ENCODE results near the gene PIK3R3. TPM values are rescaled to one million over a fixed set of nuclear protein-coding genes. Genes with fewer than 3 reads are reported as not detected.
A peak's percentile ranks its signal among the peaks of the same experiment; 100 is the strongest.

The PIK3R3 gene
- total and polyA plus RNA-seq, 7 donors: 2.4 to 11.6 (median 7.0) TPM

DNA sequence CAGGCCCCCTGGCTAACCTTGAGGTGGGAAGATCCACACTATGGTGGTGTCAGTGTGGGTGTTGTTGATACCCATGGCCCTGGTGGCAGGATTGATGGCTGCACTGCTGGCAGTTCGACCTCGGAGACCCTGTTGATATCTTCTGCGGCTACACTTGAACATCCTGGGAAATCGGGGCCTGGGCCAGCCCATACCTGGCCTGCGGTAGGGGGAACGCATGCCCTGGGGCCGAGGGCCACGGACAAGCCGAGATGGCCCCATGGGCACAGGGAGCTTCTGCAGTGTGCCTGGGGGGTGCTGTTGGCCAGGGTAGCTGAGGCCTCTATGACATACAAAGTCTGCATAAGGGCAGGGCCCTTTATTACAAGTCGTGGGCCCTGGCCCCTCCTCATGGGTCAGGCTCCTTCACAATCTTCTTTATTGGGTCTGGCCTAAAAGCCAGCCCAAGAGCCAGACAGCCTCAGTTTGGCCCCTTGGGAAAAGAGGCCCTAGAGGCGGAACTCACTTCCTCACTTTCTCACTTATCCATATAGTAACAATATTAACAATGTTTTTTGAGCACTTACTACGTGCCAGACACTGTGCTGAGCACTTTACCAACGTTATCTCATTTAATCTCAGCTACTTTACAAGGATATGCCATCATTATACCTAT lies 43.9 kb upstream of the PIK3R3 start, which contains the start of gene P3R3URF:
P3R3URF (minus strand) TSS at position 278 of the 655 bp plus-strand sequence; CDS start at position 261, 17 bp downstream.
- Histone ChIP-seq H3K36me3 (no peaks in the 10 kb centered on the region), H3K9me3 (no peaks in the 10 kb centered on the region), H3K27me3 (no peaks in the 10 kb centered on the region), H3K4me3 (no peak within 1 kb of the TSS), H3K4me1 (peaks cover 0 to 25% (median 19%) of the 10 kb centered on the region in 4 donors), H3K27ac (peak within 1 kb of the TSS; percentile 27 to 71 (median 56))
- DNase-seq: no peak
- 89 to 90% methylated on average over 13 of the region's 13 CpGs for WGBS, 2 donors
- intact Hi-C loops (cut with DNase I): no loop called here
- TF ChIP-seq, protein P1, sequence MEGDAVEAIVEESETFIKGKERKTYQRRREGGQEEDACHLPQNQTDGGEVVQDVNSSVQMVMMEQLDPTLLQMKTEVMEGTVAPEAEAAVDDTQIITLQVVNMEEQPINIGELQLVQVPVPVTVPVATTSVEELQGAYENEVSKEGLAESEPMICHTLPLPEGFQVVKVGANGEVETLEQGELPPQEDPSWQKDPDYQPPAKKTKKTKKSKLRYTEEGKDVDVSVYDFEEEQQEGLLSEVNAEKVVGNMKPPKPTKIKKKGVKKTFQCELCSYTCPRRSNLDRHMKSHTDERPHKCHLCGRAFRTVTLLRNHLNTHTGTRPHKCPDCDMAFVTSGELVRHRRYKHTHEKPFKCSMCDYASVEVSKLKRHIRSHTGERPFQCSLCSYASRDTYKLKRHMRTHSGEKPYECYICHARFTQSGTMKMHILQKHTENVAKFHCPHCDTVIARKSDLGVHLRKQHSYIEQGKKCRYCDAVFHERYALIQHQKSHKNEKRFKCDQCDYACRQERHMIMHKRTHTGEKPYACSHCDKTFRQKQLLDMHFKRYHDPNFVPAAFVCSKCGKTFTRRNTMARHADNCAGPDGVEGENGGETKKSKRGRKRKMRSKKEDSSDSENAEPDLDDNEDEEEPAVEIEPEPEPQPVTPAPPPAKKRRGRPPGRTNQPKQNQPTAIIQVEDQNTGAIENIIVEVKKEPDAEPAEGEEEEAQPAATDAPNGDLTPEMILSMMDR (IDR thresholded peaks at IDR 0.05): no peak

DNA sequence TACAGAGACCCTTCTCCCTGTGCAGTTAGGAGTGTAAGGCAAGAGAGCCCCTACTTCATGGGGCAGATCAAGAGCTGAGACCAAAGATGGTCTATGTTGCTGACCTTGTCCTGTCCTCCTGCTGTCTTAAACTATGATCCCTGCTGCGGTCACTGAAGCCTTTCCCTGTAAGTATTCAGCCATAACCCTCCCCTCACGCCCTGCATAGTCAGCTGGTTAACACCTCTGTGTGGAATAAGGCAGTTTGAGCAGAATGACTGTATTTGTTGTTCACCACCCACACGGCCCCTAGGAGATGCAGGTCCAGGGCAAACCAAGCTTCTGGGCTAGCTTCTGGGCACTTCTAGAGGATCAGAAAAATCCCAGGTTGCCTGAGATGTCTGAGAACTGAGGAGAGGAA lies 42.8 kb upstream of the PIK3R3 start:
- H3K27ac ChIP-seq: peak overlapping the region; percentile 27 to 71 (median 56)
- H3K27me3 ChIP-seq: no peaks in the 10 kb centered on the region
- no peak for DNase-seq
- no peaks in the 10 kb centered on the region for H3K9me3 ChIP-seq
- 69 to 73% methylated on average over 3 of the region's 3 CpGs for WGBS, 2 donors
- TF ChIP-seq, protein P1 (IDR thresholded peaks at IDR 0.05): no peak
- TF ChIP-seq EP300 (IDR thresholded peaks at IDR 0.05): no peak
- no peak for TF ChIP-seq POLR2A (IDR thresholded peaks at IDR 0.05)
- no peak for TF ChIP-seq POLR2AphosphoS5 (IDR thresholded peaks at IDR 0.05)
- intact Hi-C loops (cut with DNase I): loop anchor here (2.0 kb wide), 1 partner anchor 38 kb away; no protein-coding TSS in a partner anchor
- peaks cover 0 to 25% (median 19%) of the 10 kb centered on the region in 4 donors for H3K4me1 ChIP-seq
- H3K36me3 ChIP-seq: no peaks in the 10 kb centered on the region
- H3K4me3 ChIP-seq: no peak overlapping the region

DNA sequence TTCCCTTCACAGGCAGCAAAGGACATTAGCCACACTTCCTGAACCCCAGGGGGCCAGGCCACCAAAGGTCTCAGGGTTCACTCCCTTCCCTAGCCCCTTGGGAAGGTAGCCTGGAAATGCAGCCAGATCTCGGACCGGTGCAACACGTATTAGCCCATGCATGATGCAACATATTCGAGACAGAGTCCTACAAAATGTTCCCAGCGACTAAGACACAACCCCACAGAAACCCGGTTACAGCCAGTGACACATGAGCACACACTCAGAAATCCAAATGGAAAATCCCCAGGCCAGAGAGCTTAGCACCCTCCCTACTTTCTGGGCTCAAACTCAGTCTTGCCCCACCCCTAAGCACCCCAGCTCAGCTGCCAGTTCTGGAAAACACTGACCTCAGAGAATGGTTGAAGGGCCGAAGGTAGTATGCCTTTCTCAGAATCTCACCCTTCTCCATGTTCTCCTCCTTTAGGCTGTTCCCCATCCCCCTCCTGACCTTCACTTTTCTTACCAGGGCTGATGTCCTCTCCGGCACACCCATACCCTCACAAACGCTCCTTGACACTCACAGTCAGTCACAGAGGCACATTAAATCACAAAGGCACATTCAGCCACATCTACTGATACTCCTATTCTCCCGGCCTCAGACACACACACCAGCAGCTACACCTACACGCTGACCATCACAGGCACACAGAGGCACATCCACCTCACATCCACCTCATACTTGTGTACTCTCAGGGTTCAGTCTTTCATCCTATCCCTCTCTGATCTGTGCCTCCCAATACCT lies 42.2 kb upstream of the PIK3R3 start, which contains the start of gene TSPAN1:
TSPAN1 (plus strand) TSS at position 640 of the 784 bp plus-strand sequence. CDS start 6,021 bp downstream, outside the sequence.
- intact Hi-C loops (cut with DNase I): loop anchor here (2.0 kb wide), 1 partner anchor 38 kb away; no protein-coding TSS in a partner anchor
- 60 to 79% methylated on average over 11 of the region's 11 CpGs for WGBS, 2 donors
- Histone ChIP-seq H3K9me3 (no peaks in the 10 kb centered on the region), H3K4me3 (no peak within 1 kb of the TSS), H3K4me1 (peaks cover 0 to 25% (median 19%) of the 10 kb centered on the region in 4 donors), H3K36me3 (no peaks in the 10 kb centered on the region), H3K27me3 (no peaks in the 10 kb centered on the region), H3K27ac (peak within 1 kb of the TSS; percentile 27 to 71 (median 56))
- DNase-seq: peak; percentile 74
- TF ChIP-seq EP300 (IDR thresholded peaks at IDR 0.05) (no peak), POLR2A (IDR thresholded peaks at IDR 0.05) (no peak), POLR2AphosphoS5 (IDR thresholded peaks at IDR 0.05) (peak in 1 of 4 donors; percentile 37)
- TF ChIP-seq, protein P1 (IDR thresholded peaks at IDR 0.05): no peak

DNA sequence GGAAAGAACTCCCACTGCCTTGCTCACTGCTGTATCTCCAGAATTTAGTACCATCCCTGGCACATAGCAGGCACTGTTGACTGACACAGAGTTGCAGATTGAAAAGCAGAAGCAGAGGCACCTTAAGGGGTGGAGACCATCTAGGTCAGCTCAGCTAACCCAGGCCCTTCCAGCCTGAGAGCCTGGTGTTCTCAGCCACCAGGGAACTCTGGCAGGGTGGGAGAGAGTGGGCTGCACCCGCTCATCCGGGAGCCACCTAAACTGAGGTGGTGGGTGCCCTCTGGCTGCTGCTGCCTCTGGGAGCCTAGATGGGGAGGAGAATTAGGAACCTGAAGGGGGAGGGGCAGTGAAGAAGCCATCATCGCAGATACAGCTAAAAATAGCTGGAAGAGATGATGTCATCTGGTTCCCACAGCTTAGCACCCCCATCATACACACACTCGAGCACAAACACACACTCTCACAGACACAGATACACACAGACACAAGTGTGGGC lies 41.0 kb upstream of the PIK3R3 start:
- intact Hi-C loops (cut with DNase I): no loop called here
- DNase-seq: no peak

More for the DNA sequence above, 41.0 kb upstream of the PIK3R3 start:
- TF ChIP-seq EP300 (IDR thresholded peaks at IDR 0.05) (no peak), POLR2A (IDR thresholded peaks at IDR 0.05) (no peak), POLR2AphosphoS5 (IDR thresholded peaks at IDR 0.05) (no peak)
- TF ChIP-seq, protein P1 (IDR thresholded peaks at IDR 0.05): no peak
- peaks cover 0 to 25% (median 19%) of the 10 kb centered on the region in 4 donors for H3K4me1 ChIP-seq
- H3K27me3 ChIP-seq: peaks cover 0 to 12% (median 2%) of the 10 kb centered on the region in 3 donors
- H3K27ac ChIP-seq: peak overlapping the region in 3 of 4 donors; percentile 19 to 66 (median 46)
- 53 to 68% methylated on average over 4 of the region's 4 CpGs for WGBS, 2 donors
- no peaks in the 10 kb centered on the region for H3K9me3 ChIP-seq
- H3K36me3 ChIP-seq: no peaks in the 10 kb centered on the region
- H3K4me3 ChIP-seq: no peak overlapping the region
